DMS153 treated with DMSO at 0.1 percent for 48 hours (cell line): ENCODE measurements around the gene CFAP45.

Experiments used
- DNase-seq: peaks from one replicate; lab custom pipeline; 2025; ENCODE audit not compliant: unreplicated experiment; lab: John Stamatoyannopoulos, UW

The CFAP45 gene

DNA sequence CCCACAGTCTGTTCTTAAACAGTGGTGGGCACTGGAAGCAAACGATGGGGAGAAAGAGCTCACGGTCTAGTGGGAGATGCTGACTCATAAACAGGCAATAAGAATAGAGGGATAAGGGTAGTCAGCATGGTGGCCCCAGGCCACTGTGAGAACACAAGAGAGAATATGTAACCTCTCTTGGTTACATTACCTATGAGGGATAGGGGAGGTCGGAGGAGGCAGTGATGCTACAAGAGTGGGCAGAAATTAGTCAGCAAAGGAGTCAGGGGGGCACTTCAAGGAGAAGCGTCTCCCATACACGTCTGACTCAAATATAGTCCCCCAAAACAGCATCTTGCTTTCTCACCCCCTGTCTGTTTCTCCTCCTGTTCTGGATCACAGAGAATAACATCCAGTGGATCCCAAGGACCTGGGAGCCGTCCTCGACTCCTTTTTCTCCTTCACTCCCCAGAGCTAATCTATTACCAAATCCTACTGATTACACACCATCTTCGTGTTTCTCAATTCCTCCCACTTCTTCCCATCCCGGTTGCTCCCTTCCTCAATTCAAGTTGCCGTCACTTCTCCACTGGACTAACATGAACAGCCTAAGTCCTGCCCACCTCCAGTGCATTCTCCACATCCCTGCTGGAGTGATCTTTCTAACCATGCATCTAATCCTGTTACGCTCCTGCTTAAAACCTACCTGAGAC, 71.2 kb downstream of the CFAP45 start:
- no peak for DNase-seq

DNA sequence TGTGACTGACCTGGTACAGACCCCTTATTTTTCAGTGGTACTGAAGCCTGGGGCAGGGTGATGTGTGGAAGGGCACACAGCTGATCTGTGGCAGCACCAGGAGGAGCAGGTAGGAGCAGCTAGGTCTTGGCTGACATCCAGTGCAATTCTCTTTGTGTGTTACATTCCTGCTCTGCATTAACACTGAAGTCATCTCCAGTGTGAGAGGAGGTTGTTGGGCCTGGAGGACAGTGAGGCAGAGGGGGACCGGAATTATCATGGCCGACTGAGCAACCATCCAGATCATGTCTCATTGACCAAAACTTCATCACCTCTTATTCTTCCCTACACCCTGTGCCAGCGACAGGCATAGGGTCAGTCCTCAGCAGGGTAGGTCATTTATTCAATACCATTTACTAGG, 71.8 kb downstream of the CFAP45 start:
- peak; percentile 36 for DNase-seq

DNA sequence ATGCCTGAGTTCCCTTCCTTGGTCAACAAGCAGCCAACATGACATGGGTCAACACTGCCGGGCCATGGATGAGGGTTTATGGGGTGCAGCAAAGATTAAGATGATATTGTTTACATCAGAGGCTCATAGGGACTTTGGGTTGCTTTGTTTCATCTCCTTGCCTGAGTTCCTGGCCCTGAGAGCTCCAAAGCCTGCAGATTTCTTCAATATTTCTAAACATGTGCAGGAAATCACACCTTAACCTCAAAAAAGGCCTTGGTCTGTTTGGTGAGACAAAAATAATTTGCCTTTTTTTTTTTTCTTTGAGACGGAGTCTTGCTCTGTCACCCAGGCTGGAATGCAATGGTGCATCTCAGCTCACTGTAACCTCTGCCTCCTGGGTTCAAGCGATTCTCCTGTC, 72.4 kb downstream of the CFAP45 start:
- no peak for DNase-seq

DNA sequence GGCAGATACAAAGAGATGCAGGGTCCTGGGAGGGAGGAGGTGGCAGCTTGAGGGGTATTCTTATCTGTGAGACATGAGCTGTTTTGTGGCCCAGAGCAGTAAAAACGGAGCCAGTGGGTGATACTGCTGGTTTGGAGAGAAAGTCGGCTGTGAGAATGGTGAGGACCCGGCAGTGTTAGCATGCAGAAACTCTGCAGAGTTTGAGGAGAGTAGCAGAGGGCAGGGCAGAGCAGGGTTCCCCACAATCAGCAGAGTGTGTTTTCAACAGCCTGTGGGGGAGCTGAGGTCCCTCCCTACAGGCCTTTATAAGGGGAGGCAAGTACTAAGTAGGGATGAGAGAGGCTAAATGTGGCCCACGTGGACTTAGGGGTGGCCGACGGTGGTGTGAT, 72.9 kb downstream of the CFAP45 start:
- DNase-seq: no peak

DNA sequence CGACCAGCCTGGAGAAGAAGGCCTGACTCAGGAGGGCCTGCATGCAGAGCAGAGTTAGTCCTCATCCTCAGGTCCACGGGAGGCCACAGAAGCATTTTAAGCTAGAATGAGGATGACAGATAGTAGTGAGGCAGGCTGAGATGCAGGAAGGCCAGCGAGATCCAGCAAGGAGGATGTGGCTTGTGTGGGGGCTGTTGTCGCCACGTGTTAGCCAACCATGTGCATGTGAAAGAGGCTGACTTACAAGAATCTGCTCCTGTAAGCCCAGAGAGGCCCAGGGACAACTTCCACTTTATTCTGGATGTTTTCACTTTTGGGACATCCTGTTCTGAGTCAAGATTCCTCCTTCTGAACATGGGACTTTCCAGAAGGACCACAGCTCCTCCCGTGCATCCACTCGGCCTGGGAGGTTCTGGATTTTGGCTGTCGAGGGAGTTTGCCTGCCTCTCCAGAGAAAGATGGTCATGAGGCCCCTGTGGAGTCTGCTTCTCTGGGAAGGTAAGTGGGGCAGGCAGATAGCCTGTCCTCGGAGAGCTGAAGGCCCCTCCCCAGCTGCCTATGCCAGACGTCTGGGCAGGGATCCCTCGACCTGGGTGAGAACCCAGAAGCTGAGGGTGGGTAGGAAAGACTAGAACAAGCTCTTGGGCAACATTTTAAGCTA, 73.4 kb downstream of the CFAP45 start, which contains the start of gene SLAMF8:
SLAMF8 (plus strand) TSS at position 433 of the 661 bp plus-strand sequence; CDS start at position 459, 26 bp downstream.
- no peak for DNase-seq

DNA sequence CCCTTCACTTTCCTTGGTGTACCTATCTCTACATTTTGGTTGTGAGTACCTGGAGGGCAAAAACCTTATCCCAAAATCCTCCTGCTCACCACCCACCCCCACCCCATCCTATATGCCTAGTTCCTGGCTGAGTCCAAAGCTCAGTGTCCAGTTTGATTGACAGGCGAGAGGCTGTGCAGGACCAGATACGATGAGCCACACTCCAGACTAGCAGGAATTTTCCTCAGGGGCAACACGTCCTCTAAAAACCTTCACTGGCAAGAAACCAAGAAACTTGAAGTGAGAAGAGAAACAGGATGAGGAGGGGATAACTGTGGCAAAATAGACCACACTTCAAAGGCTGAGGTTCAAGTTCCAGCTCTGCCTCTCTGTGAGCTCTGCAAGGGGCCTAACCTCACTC, 74.4 kb downstream of the CFAP45 start:
- DNase-seq: no peak

DNA sequence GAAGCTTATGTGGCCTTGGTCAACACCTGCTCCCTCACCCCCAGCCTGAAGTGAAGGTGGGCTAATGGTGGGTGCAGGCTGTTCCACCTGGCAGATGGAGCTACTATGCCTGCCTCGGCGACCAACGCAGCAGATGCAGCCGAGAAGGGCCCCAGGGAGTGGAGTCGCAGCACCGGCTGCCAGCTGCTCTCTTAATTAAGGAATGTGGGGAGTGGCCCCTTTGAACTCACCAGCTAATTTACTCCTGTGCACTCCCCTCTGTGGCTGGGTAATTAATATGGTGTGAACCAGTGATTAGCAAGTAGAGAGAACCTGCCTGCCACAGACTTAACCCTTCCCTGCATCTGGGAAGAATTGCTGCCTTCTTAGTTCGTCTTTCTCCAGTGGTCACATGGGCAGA, 76.6 kb downstream of the CFAP45 start:
- DNase-seq: no peak
